ENCODE data around the gene CYP2A7. TPM values are rescaled to one million over a fixed set of nuclear protein-coding genes. Genes with fewer than 3 reads are reported as not detected.
"Not testable (repeated sequence)": the region's sequence is repeated elsewhere in the genome, so short reads cannot be mapped to it uniquely, and the experiment has no call there.

Gene CYP2A7
- polyA plus RNA-seq, 1 donor from 2014 or later, result not detected

DNA sequence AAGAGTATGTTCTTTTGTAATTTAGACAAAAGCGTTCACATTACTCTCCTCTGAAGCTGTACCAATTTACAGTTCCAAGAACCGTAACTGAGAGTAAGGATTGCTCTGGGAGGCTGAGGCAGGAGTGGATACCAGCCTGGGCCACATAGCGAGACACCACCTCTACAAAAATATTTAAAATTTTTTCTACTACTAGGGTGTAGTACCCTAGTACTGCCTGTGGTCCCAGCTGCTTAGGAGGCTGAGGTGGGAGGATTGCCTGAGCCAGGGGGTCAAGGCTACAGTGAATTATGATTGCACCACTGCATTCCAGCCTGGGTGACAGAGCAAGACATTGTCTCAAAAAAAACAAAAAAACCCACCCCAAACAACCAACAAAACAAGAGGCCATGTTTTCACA, 19.7 kb downstream of the CYP2A7 start:
- TF ChIP-seq EP300 (conservative IDR thresholded peaks at IDR 0.05; ENCODE audit: poor library complexity, severe bottlenecking) (no peak), RAD21 (conservative IDR thresholded peaks at IDR 0.05) (no peak), EZH2 (IDR thresholded peaks at IDR 0.05; ENCODE audit: borderline replicate concordance, insufficient read depth, low read length, poor library complexity, severe bottlenecking) (no peak)
- TF ChIP-seq, protein P1, sequence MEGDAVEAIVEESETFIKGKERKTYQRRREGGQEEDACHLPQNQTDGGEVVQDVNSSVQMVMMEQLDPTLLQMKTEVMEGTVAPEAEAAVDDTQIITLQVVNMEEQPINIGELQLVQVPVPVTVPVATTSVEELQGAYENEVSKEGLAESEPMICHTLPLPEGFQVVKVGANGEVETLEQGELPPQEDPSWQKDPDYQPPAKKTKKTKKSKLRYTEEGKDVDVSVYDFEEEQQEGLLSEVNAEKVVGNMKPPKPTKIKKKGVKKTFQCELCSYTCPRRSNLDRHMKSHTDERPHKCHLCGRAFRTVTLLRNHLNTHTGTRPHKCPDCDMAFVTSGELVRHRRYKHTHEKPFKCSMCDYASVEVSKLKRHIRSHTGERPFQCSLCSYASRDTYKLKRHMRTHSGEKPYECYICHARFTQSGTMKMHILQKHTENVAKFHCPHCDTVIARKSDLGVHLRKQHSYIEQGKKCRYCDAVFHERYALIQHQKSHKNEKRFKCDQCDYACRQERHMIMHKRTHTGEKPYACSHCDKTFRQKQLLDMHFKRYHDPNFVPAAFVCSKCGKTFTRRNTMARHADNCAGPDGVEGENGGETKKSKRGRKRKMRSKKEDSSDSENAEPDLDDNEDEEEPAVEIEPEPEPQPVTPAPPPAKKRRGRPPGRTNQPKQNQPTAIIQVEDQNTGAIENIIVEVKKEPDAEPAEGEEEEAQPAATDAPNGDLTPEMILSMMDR (IDR thresholded peaks at IDR 0.05; ENCODE audit: poor library complexity, severe bottlenecking), result no peak

DNA sequence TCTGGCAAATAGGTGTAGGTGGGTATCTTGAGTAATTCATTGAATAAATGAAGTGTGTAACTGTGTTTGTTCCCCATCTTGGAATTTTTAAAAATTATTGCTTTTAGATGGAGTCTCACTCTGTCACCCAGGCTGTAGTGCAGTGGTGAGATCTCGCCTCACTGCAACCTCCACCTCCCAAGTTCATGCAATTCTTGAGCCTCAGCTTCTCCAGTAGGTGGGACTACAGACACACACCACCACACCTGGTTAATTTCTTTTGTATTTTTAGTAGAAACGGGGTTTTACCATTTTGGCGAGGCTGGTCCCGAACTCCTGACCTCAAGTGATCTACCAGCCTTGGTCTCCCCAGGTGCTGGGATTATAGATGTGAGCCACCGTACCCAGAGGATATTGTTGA, 23.9 kb downstream of the CYP2A7 start:
- Histone ChIP-seq H4K20me1 (ENCODE audit: insufficient read depth) (no peaks in the 10 kb centered on the region), H3K9me3 (ENCODE audit: low read length) (no peaks in the 10 kb centered on the region), H3K4me3 (ENCODE audit: low read length) (no peak overlapping the region), H3K9ac (ENCODE audit: low read length) (no peak overlapping the region), H3K9me2 (ENCODE audit: insufficient read depth, low read length) (no peaks in the 10 kb centered on the region), H3K27ac (ENCODE audit: low read length) (no peak overlapping the region), H3F3A (ENCODE audit: insufficient read depth, low read length, poor library complexity, severe bottlenecking) (no peaks in the 10 kb centered on the region), H3K36me3 (ENCODE audit: insufficient read depth, low read length) (no peaks in the 10 kb centered on the region), H2AFZ (ENCODE audit: low read depth, low read length) (no peak overlapping the region), H3K27me3 (ENCODE audit: insufficient read depth, low read depth, low read length) (no peaks in the 10 kb centered on the region), H3K4me2 (ENCODE audit: low read length) (no peak overlapping the region), H3K79me2 (replicated peaks; ENCODE audit: insufficient read depth, low read length) (no peaks in the 10 kb centered on the region)
- no peak for TF ChIP-seq EZH2 (IDR thresholded peaks at IDR 0.05; ENCODE audit: borderline replicate concordance, insufficient read depth, low read length, poor library complexity, severe bottlenecking)
- TF ChIP-seq, protein P1 (IDR thresholded peaks at IDR 0.05; ENCODE audit: poor library complexity, severe bottlenecking), result no peak
- TF ChIP-seq, protein P2, sequence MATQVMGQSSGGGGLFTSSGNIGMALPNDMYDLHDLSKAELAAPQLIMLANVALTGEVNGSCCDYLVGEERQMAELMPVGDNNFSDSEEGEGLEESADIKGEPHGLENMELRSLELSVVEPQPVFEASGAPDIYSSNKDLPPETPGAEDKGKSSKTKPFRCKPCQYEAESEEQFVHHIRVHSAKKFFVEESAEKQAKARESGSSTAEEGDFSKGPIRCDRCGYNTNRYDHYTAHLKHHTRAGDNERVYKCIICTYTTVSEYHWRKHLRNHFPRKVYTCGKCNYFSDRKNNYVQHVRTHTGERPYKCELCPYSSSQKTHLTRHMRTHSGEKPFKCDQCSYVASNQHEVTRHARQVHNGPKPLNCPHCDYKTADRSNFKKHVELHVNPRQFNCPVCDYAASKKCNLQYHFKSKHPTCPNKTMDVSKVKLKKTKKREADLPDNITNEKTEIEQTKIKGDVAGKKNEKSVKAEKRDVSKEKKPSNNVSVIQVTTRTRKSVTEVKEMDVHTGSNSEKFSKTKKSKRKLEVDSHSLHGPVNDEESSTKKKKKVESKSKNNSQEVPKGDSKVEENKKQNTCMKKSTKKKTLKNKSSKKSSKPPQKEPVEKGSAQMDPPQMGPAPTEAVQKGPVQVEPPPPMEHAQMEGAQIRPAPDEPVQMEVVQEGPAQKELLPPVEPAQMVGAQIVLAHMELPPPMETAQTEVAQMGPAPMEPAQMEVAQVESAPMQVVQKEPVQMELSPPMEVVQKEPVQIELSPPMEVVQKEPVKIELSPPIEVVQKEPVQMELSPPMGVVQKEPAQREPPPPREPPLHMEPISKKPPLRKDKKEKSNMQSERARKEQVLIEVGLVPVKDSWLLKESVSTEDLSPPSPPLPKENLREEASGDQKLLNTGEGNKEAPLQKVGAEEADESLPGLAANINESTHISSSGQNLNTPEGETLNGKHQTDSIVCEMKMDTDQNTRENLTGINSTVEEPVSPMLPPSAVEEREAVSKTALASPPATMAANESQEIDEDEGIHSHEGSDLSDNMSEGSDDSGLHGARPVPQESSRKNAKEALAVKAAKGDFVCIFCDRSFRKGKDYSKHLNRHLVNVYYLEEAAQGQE (IDR thresholded peaks at IDR 0.05; ENCODE audit: borderline replicate concordance), result no peak
- no peak for TF ChIP-seq MXI1 (conservative IDR thresholded peaks at IDR 0.05; ENCODE audit: poor library complexity, severe bottlenecking)
- no peak for TF ChIP-seq RAD21 (conservative IDR thresholded peaks at IDR 0.05)
- TF ChIP-seq SMC3 (conservative IDR thresholded peaks at IDR 0.05; ENCODE audit: poor library complexity), result no peak
- TF ChIP-seq EP300 (conservative IDR thresholded peaks at IDR 0.05; ENCODE audit: poor library complexity, severe bottlenecking), result no peak
- TF ChIP-seq POLR2AphosphoS5 (IDR thresholded peaks at IDR 0.05), result no peak
- no peak for TF ChIP-seq TAF1 (IDR thresholded peaks at IDR 0.05; ENCODE audit: low read depth)

More for the DNA sequence above, 19.7 kb downstream of the CYP2A7 start:
- Histone ChIP-seq H3K9ac (ENCODE audit: low read length) (no peak overlapping the region), H3F3A (ENCODE audit: insufficient read depth, low read length, poor library complexity, severe bottlenecking) (no peaks in the 10 kb centered on the region), H2AFZ (ENCODE audit: low read depth, low read length) (no peak overlapping the region), H3K4me2 (ENCODE audit: low read length) (no peak overlapping the region), H4K20me1 (ENCODE audit: insufficient read depth) (no peaks in the 10 kb centered on the region), H3K9me3 (ENCODE audit: low read length) (no peaks in the 10 kb centered on the region), H3K27ac (ENCODE audit: low read length) (no peak overlapping the region), H3K4me3 (ENCODE audit: low read length) (no peak overlapping the region), H3K27me3 (ENCODE audit: insufficient read depth, low read depth, low read length) (no peaks in the 10 kb centered on the region), H3K9me2 (ENCODE audit: insufficient read depth, low read length) (no peaks in the 10 kb centered on the region), H3K36me3 (ENCODE audit: insufficient read depth, low read length) (no peaks in the 10 kb centered on the region), H3K79me2 (replicated peaks; ENCODE audit: insufficient read depth, low read length) (no peaks in the 10 kb centered on the region)

DNA sequence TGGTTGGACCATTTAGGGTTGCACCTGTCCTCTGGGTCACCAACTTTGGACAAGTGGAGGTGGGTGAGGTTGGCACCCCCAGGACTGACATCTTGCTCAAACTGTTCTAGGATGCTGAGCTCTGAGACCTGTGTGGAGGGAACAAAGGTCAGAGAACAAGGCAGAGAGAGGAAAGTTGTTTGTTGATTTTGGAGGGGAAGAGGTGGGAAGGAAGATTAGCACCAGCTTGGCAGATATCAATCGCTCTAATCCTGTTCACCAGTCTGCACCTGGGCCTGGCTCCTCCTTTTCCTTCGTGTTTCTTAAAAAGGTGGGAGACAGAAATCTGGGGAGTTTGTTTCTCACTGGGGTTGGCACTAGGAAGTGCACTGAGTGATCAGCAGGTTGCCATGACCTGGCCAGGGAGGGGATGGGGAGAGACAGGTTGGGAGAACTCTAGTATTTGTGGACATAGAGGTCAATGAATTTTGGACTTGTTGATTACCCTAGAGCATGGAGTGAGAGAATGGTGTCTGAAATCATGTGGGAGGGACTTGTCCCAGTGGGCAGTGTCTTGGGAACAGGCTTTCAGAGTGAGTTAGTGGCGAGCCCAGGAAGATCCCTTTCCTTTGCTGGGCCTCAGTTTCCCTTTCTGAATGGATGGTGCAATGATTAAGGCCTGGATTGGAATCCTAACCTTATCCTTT, 29.4 kb downstream of the CYP2A7 start:
- not testable (repeated sequence) for H3K79me2 ChIP-seq (replicated peaks; ENCODE audit: insufficient read depth, low read length); H3K9me3 ChIP-seq (ENCODE audit: low read length); H3K9me2 ChIP-seq (ENCODE audit: insufficient read depth, low read length); H4K20me1 ChIP-seq (ENCODE audit: insufficient read depth); H2AFZ ChIP-seq (ENCODE audit: low read depth, low read length); H3F3A ChIP-seq (ENCODE audit: insufficient read depth, low read length, poor library complexity, severe bottlenecking); H3K36me3 ChIP-seq (ENCODE audit: insufficient read depth, low read length); H3K4me3 ChIP-seq (ENCODE audit: low read length); H3K4me2 ChIP-seq (ENCODE audit: low read length); H3K27ac ChIP-seq (ENCODE audit: low read length); H3K9ac ChIP-seq (ENCODE audit: low read length)
- peaks cover 10% of the 10 kb centered on the region for H3K27me3 ChIP-seq (ENCODE audit: insufficient read depth, low read depth, low read length)

DNA sequence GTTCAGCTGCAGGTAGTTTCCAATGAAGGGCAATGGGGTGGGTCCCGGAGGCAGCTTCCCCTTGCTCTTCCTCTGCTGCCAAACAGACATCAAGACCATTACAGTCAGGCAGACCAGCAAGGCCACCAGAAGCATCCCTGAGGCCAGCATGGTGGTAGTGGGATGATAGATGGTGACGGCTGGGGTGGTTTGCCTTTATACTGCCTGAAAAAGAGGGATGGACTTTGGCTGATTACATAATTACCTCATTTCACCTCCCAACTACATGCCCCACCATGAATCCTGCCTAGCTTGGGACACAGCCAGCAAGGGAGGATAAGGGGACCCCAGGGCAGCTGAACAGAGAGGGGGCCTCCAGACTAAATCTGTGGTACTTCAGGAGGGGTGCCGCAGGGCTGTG, 31.8 kb downstream of the CYP2A7 start, which contains the start of gene CYP2A6:
Gene CYP2A6 (minus strand): TSS at position 171 of the 400 bp plus-strand sequence. CDS start 21 bp downstream, at position 150.
- not testable (repeated sequence) for H3K79me2 ChIP-seq (replicated peaks; ENCODE audit: insufficient read depth, low read length); H3K36me3 ChIP-seq (ENCODE audit: insufficient read depth, low read length); H2AFZ ChIP-seq (ENCODE audit: low read depth, low read length); H3K4me3 ChIP-seq (ENCODE audit: low read length); H4K20me1 ChIP-seq (ENCODE audit: insufficient read depth); H3F3A ChIP-seq (ENCODE audit: insufficient read depth, low read length, poor library complexity, severe bottlenecking); H3K27ac ChIP-seq (ENCODE audit: low read length); H3K9ac ChIP-seq (ENCODE audit: low read length); H3K4me2 ChIP-seq (ENCODE audit: low read length); H3K9me3 ChIP-seq (ENCODE audit: low read length); H3K9me2 ChIP-seq (ENCODE audit: insufficient read depth, low read length)
- H3K27me3 ChIP-seq (ENCODE audit: insufficient read depth, low read depth, low read length), result peaks cover 10% of the 10 kb centered on the region

Measured in neural cell (in vitro differentiated cells).